ENCODE measurements around the gene PRICKLE4. TPM values are rescaled to one million over a fixed set of nuclear protein-coding genes. Genes with fewer than 3 reads are reported as not detected.

PRICKLE4 gene
- total and polyA plus RNA-seq, 2 of the 13 experiments (the other 11 are each of a cell fraction or from before 2014, with no cell fraction given), result 0.92 to 1.2 TPM

DNA sequence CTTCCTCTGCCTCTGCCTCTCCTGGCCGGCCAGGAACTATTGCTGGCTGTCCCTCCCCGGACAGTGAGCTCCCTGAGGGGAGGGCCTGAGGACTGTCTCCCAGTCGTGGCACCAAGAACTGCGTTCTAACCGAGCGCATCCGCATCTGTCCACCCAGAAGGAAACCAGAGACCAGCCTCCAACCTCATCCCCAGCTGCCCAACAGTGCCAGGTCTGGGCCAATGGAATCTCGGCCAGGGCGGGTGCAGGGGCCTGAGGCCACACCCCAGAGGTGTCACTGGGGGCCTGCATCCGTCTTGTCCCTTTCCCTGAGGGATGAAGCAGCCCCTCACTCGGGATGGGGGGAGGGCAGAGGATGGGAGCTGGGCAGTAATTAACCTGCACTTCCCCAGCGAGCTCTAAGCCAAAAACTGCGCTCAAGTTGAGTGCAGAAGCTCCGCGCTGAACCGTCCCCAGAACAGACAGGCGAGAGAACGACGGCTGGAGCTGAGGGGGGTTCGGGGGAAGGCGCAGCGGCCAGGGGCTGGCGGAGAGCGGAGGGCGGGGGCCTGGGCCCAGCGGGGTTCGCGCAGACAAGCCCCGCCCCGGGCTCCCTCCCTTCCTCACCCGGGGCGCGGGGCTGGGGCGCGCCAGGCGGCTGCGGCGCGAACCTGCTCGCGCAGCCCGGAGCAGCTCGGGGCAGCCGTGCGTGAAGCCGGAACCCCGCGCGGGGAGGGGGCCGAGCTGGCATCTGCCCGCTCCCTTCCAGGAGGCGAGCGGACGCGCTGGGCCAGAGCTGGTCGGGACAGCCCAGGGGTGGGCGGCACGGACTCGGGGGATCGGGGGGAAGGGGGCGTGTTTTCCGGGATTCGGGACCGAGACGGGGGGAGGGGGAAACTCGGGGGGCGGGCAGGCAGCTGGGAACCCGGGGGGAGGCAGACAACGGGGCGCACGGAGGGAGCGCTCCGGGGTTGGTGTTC lies 46.6 kb upstream of the PRICKLE4 start (continued):
- 0 out of 2 replicates have a peak, but pooled peaks have one; percentile 17 for TF ChIP-seq RFXAP (CRISPR knock-in tag; IDR thresholded peaks at IDR 0.05; ENCODE audit: borderline replicate concordance)
- TF ChIP-seq ZNF576 (CRISPR knock-in tag; IDR thresholded peaks at IDR 0.05), result no peak; the same call in 1 of the 2 replicates
- TF ChIP-seq ZSCAN25 (CRISPR knock-in tag; IDR thresholded peaks at IDR 0.05), result 0 out of 2 replicates have a peak, but pooled peaks have one; percentile 36
- no peak for TF ChIP-seq MAFF (IDR thresholded peaks at IDR 0.05; ENCODE audit: low read depth, low read length)
- TF ChIP-seq KMT2A (CRISPR knock-in tag; IDR thresholded peaks at IDR 0.05), result no peak
- TF ChIP-seq BATF2 (CRISPR knock-in tag; IDR thresholded peaks at IDR 0.05), result 0 out of 2 replicates have a peak, but pooled peaks have one; percentile 23
- TF ChIP-seq ZBTB8A (CRISPR knock-in tag; IDR thresholded peaks at IDR 0.05; ENCODE audit: borderline replicate concordance, low read depth), result no peak
- no peak for TF ChIP-seq MTF2 (CRISPR knock-in tag; IDR thresholded peaks at IDR 0.05; ENCODE audit: borderline replicate concordance)
- TF ChIP-seq ZNF556 (CRISPR knock-in tag; IDR thresholded peaks at IDR 0.05; ENCODE audit: borderline replicate concordance), result peak; percentile 47; the same call in 1 of the 2 replicates
- no peak for TF ChIP-seq ZMAT3 (CRISPR knock-in tag; conservative IDR thresholded peaks at IDR 0.05)
- TF ChIP-seq ZNF264 (CRISPR knock-in tag; IDR thresholded peaks at IDR 0.05), result no peak
- TF ChIP-seq NR2F6 (IDR thresholded peaks at IDR 0.05), result no peak
- TF ChIP-seq NR2F6 (CRISPR knock-in tag; IDR thresholded peaks at IDR 0.05), result peak; percentile 13; the same call in 1 of the 2 replicates
- TF ChIP-seq ZBTB1 (CRISPR knock-in tag; IDR thresholded peaks at IDR 0.05; ENCODE audit: borderline replicate concordance), result no peak
- no peak for TF ChIP-seq JUNB (CRISPR knock-in tag; IDR thresholded peaks at IDR 0.05; ENCODE audit: borderline replicate concordance)
- no peak for TF ChIP-seq NR2F1 (CRISPR knock-in tag; IDR thresholded peaks at IDR 0.05)
- peak; percentile 41; the same call in 1 of the 2 replicates for TF ChIP-seq ZSCAN21 (CRISPR knock-in tag; IDR thresholded peaks at IDR 0.05; ENCODE audit: borderline replicate concordance)
- TF ChIP-seq KLF6 (CRISPR knock-in tag; IDR thresholded peaks at IDR 0.05), result no peak; the same call in 1 of the 2 replicates
- TF ChIP-seq ZNF564 (CRISPR knock-in tag; IDR thresholded peaks at IDR 0.05), result peak; percentile 64
- TF ChIP-seq ZNF33A (CRISPR knock-in tag; IDR thresholded peaks at IDR 0.05; ENCODE audit: borderline replicate concordance), result no peak
- TF ChIP-seq, protein P1, sequence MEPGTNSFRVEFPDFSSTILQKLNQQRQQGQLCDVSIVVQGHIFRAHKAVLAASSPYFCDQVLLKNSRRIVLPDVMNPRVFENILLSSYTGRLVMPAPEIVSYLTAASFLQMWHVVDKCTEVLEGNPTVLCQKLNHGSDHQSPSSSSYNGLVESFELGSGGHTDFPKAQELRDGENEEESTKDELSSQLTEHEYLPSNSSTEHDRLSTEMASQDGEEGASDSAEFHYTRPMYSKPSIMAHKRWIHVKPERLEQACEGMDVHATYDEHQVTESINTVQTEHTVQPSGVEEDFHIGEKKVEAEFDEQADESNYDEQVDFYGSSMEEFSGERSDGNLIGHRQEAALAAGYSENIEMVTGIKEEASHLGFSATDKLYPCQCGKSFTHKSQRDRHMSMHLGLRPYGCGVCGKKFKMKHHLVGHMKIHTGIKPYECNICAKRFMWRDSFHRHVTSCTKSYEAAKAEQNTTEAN (CRISPR knock-in tag; conservative IDR thresholded peaks at IDR 0.05), result 0 out of 2 replicates have a peak, but pooled peaks have one; percentile 41
- peak; percentile 74; the same call in 1 of the 2 replicates for TF ChIP-seq ZNF777 (CRISPR knock-in tag; IDR thresholded peaks at IDR 0.05)
- TF ChIP-seq HDAC2 (CRISPR knock-in tag; IDR thresholded peaks at IDR 0.05), result no peak
- TF ChIP-seq REXO4 (CRISPR knock-in tag; IDR thresholded peaks at IDR 0.05; ENCODE audit: borderline replicate concordance), result no peak
- no peak for TF ChIP-seq NAIF1 (CRISPR knock-in tag; IDR thresholded peaks at IDR 0.05; ENCODE audit: borderline replicate concordance)
- no peak for TF ChIP-seq ZNF660 (CRISPR knock-in tag; IDR thresholded peaks at IDR 0.05; ENCODE audit: borderline replicate concordance, low read depth)
- TF ChIP-seq ZNF34 (CRISPR knock-in tag; IDR thresholded peaks at IDR 0.05; ENCODE audit: borderline replicate concordance), result no peak
- TF ChIP-seq TCF7 (IDR thresholded peaks at IDR 0.05; ENCODE audit: low read depth), result no peak
- no peak; the same call in 1 of the 2 replicates for TF ChIP-seq ARHGAP35 (CRISPR knock-in tag; IDR thresholded peaks at IDR 0.05; ENCODE audit: borderline replicate concordance)

All from HepG2 (cell line).